ENCODE results near the gene ZNF664.
A peak's percentile ranks its signal among the peaks of the same experiment; 100 is the strongest.

The ZNF664 gene

DNA sequence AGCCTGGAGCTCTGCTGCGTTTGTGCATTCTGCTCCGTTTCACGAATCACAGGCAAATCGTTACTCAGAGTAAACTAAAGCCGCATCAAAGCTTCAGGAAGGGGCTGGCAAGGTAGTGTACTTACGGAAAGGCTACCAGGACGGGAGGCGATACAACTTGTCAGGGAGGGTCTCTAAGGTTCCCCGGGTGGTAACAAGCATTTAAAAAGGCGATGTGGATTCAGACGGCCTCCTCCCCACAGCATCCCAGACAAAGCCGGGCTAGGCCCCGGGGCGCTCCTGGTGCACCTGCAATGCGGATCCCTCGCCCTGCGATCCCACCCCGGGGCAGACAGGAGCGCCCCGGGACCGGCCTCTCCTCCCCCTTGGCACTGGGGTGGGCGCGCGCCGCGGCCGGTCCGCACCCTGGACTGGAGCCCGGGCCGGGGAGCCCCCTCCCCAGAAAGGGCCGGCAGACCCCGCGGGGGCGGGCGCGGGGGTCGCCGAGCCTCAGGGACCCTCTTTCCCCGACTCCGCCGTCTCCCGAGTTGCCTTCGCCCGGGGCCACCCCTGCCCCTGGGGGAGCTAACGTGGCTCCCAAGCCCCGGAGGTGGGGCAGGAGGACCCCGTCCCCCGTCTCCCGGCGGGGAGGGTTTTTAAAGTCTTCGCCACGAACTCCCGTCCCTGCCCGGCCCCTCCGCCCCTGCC, 1.1 kb upstream of the ZNF664 start:
- TF ChIP-seq, protein P1, sequence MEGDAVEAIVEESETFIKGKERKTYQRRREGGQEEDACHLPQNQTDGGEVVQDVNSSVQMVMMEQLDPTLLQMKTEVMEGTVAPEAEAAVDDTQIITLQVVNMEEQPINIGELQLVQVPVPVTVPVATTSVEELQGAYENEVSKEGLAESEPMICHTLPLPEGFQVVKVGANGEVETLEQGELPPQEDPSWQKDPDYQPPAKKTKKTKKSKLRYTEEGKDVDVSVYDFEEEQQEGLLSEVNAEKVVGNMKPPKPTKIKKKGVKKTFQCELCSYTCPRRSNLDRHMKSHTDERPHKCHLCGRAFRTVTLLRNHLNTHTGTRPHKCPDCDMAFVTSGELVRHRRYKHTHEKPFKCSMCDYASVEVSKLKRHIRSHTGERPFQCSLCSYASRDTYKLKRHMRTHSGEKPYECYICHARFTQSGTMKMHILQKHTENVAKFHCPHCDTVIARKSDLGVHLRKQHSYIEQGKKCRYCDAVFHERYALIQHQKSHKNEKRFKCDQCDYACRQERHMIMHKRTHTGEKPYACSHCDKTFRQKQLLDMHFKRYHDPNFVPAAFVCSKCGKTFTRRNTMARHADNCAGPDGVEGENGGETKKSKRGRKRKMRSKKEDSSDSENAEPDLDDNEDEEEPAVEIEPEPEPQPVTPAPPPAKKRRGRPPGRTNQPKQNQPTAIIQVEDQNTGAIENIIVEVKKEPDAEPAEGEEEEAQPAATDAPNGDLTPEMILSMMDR (conservative IDR thresholded peaks at IDR 0.05) = no peak
- TF ChIP-seq ZFX (IDR thresholded peaks at IDR 0.05) = no peak
- H3K27ac ChIP-seq = peak overlapping the region; percentile 93

DNA sequence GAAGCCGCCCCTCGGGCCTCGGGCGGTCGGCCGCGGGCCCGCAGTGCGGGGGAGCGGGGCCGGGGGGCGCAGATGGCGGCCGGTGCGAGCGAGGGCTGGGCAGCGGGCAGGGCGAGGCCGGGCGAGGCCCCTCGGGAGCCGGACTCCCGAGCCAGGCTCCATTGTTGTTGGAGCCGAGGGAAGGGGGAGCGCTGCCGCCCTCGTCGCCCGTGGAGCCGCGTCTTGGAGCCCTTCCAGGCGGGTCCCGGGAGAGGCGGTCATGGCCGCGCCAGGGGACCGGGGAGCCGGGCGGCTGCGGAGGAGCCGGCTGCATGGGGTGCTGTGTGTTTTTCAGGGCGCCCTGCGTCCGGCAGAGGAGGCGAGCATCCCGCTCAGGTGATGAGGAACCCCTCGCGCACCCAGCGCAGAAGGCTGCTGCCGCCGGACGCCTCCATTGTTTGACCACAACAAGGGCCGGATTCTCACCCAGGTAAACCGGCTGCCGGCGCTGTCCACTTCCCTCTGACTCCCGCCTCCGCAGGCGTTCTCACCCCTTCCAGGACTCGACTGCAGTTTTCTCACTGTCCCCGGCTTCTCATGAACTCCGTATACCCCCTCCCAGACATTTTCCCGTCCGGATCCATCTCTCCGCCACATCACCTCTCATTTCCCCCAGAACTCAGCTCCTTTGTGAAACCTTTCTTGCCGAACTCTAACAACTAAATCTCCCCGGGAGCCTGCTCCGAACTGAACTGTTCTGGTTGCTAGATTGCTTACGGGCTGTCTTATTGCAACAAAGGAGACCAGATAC, 732 bp downstream of the ZNF664 start:
- H3K27ac ChIP-seq = peak overlapping the region; percentile 93
- TF ChIP-seq ZFX (IDR thresholded peaks at IDR 0.05) = peak; percentile 57
- TF ChIP-seq, protein P1 (conservative IDR thresholded peaks at IDR 0.05) = no peak

DNA sequence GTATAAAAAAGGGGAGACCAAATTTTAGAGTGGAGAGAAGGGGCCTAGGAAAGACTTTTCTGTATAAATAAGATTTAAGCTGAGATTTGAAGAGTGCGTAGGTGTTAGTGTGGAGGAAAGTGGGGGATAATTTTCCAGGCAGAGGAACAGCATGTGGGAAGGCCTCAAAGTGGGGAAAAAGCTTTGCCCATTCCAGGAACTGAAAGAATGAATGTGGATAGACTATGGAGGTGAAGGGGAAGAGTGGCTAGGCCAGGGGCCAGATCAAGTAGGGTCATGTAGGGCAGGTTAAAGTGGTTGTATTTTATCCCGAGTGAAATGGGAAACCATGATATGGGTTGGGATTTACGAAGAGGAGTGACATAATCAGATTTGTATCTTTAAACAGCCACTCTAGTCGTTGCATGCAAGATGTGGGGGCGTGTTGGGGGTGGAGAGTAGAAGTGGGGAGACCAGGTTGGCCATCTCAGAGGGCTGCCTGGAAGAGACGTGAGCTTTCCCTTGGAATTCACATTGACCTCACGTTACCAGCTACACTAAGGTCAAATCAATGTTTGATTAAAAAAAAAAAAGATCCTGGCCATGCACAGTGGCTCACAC, 3.3 kb downstream of the ZNF664 start:
- TF ChIP-seq, protein P1 (conservative IDR thresholded peaks at IDR 0.05) = no peak
- TF ChIP-seq ZFX (IDR thresholded peaks at IDR 0.05) = no peak
- no peak overlapping the region for H3K27ac ChIP-seq

DNA sequence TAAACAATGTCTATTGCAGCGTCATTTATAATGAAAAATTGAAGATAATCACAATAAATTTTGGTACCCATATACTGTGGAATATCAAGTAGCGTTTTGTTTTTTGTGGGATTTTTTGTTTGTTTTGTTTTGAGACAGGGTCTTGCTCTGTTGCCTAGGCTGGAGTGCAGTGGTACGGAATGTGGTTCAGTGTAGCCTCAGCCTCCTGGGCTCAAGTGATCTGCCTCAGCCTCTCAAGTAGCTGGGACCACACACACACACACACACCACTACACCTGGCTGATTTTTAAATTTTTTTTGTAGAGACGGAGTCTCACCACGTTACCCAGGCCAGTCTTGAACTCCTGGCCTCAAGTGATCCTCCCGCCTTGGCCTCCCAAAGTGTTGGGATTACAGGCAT, 6.6 kb downstream of the ZNF664 start:
- TF ChIP-seq, protein P1 (conservative IDR thresholded peaks at IDR 0.05) = no peak
- no peak for TF ChIP-seq ZFX (IDR thresholded peaks at IDR 0.05)
- H3K27ac ChIP-seq = no peak overlapping the region

DNA sequence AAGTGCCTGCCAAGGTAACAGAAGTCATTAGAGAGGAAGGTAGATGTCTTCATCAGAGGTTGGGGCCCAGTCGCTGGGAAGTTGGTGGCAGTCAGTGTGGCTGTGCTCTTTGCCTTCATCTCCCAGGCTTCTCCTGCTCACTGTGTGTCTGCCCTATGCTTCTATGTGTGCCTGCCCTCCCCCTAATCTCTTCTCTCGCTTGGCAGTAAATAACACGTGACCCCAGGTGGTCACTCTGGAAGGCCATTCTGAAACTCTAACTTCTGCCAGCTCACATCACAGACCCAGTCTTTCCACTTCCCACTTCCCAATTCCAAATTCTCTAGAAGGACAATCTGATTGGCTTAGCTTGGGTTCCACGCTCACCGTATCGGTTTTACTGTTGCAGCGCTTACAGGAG, 9.3 kb downstream of the ZNF664 start:
- TF ChIP-seq, protein P1 (conservative IDR thresholded peaks at IDR 0.05) = no peak
- TF ChIP-seq ZFX (IDR thresholded peaks at IDR 0.05) = no peak
- no peak overlapping the region for H3K27ac ChIP-seq

DNA sequence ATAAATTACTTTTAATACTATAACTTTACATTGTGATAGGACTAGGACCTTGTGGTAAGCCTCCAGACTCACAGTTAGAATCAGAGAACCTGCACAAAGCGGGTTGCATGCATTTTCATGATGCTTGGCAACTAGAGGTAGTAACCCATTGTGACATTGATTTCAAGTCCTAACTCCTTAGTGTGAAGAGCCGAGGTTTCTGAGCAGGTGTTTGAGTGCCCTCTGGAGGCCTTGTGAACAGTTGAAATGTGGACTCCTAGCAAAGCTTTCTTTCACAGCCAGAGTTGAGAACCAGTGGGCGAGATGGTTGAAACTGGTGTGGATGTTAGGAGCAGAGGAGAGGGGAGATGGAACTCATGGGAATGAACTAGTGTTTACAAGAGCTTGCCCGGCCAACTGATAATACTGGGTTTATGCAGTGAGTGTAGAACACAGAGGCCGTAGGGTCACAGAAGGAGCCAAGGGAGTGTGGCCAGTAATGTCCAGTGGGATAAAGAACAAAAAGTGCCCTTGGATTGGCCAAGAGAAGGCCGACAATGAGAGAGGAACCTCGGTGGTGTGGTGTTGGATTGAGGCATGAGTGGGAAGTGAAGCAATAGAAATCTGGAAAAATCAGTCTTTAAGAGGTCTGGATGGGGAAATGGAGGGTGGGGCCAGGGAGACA, 10.9 kb downstream of the ZNF664 start:
- TF ChIP-seq, protein P1 (conservative IDR thresholded peaks at IDR 0.05) = peak; percentile 71
- TF ChIP-seq ZFX (IDR thresholded peaks at IDR 0.05) = no peak
- no peak overlapping the region for H3K27ac ChIP-seq

Measured in C4-2B (cell line).